HFFc6 (cell line): ENCODE results near the gene ATP6V0A4. TPM values are rescaled to one million over a fixed set of nuclear protein-coding genes. Genes with fewer than 3 reads are reported as not detected.
A peak's percentile ranks its signal among the peaks of the same experiment; 100 is the strongest.
"Not testable (repeated sequence)": the region's sequence is repeated elsewhere in the genome, so short reads cannot be mapped to it uniquely, and the experiment has no call there.

ENCODE experiments used
- DNase-seq: peaks from one replicate; pipeline ENCODE4 v3.0.0-alpha.2; 2018
- H3K27ac Mint-ChIP-seq: 2 replicates; pipeline ENCODE4 v1.8.0; 2020; ENCODE audit warnings: mild to moderate bottlenecking, mixed read lengths
- H3K27me3 Mint-ChIP-seq: 2 replicates; pipeline ENCODE4 v1.8.0; 2021; ENCODE audit warnings: mild to moderate bottlenecking, moderate library complexity, mixed read lengths; ENCODE audit not compliant: insufficient read depth
- H3K36me3 Mint-ChIP-seq: 2 replicates; pipeline ENCODE4 v1.8.0; 2021; ENCODE audit warnings: low read depth, mixed read lengths
- H3K4me1 Mint-ChIP-seq: 2 replicates; pipeline ENCODE4 v1.8.0; 2020; ENCODE audit warnings: low read depth, mixed read lengths
- H3K4me3 Mint-ChIP-seq: 2 replicates; pipeline ENCODE4 v1.8.0; 2020; ENCODE audit warnings: mild to moderate bottlenecking, moderate library complexity, mixed read lengths
- H3K9me3 Mint-ChIP-seq: 2 replicates; pipeline ENCODE4 v1.8.0; 2020; ENCODE audit warnings: mild to moderate bottlenecking, mixed read lengths
- total RNA-seq, 6 experiments: library from RNA; stranded (reverse); fragmentation: NEBNext Ultra II Directional; extraction: Animal tissue kit (Norgen Biotek cat#: 25700); gene quantifications; 2 replicates in 1 of 6; 3 replicates in 5 of 6; pipeline ENCODE4 v1.2.3, GENCODE V29; 2021
- TF ChIP-seq, protein P1 (sequence below): fragments of 200-600 bp; sonication (generic); IDR thresholded peaks from 2 replicates; pipeline ENCODE4 v1.5.0; 2021; ENCODE audit warnings: antibody characterized with exemption, mild to moderate bottlenecking

ATP6V0A4 gene
- total RNA-seq, 6 experiments from 2014 or later: 0.35 to 1.1 (median 0.60) TPM

DNA sequence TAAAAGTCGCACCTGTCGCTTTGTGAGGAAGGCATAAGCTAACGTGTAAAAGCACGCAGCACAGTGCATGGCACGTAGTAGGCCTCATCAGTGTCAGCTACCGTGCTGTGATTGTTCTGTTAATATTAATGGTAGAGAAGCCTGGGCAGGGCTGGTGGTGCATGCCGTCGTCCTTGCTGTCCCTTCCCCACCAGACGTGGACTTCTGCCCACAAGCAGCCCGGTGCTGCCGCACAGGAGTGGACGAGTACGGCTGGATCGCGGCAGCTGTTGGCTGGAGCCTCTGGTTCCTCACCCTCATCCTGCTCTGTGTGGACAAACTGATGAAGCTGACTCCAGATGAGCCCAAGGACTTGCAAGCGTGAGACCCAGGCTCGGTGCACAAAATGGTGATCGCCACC is 4.7 kb upstream of the ATP6V0A4 start:
- H3K27me3 Mint-ChIP-seq: peaks cover 38% of the 10 kb centered on the region
- no peaks in the 10 kb centered on the region for H3K9me3 Mint-ChIP-seq
- TF ChIP-seq, protein P1, sequence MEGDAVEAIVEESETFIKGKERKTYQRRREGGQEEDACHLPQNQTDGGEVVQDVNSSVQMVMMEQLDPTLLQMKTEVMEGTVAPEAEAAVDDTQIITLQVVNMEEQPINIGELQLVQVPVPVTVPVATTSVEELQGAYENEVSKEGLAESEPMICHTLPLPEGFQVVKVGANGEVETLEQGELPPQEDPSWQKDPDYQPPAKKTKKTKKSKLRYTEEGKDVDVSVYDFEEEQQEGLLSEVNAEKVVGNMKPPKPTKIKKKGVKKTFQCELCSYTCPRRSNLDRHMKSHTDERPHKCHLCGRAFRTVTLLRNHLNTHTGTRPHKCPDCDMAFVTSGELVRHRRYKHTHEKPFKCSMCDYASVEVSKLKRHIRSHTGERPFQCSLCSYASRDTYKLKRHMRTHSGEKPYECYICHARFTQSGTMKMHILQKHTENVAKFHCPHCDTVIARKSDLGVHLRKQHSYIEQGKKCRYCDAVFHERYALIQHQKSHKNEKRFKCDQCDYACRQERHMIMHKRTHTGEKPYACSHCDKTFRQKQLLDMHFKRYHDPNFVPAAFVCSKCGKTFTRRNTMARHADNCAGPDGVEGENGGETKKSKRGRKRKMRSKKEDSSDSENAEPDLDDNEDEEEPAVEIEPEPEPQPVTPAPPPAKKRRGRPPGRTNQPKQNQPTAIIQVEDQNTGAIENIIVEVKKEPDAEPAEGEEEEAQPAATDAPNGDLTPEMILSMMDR: no peak
- no peaks in the 10 kb centered on the region for H3K4me1 Mint-ChIP-seq
- no peak overlapping the region for H3K27ac Mint-ChIP-seq
- no peak for DNase-seq
- no peaks in the 10 kb centered on the region for H3K36me3 Mint-ChIP-seq
- no peak overlapping the region for H3K4me3 Mint-ChIP-seq

DNA sequence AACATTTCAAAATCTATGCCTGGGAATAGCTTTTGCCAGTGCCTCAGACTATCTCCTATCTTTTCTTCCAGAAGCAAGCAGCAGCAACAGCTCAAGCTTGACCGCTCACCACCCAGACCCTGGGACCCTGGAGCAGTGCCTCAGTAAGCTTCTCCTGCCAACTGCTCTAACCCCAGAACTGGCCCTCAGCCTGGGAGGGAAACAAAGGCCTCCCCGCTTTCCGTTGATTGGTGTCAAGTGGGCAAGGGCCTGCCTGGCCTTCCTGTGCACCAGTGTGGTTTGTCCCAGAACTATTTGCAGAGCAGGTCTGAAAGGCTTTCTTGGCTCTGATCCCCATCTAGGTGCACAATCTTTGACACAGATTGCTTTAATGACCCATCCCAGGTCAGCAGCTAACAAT is 3.3 kb upstream of the ATP6V0A4 start:
- TF ChIP-seq, protein P1: no peak

DNA sequence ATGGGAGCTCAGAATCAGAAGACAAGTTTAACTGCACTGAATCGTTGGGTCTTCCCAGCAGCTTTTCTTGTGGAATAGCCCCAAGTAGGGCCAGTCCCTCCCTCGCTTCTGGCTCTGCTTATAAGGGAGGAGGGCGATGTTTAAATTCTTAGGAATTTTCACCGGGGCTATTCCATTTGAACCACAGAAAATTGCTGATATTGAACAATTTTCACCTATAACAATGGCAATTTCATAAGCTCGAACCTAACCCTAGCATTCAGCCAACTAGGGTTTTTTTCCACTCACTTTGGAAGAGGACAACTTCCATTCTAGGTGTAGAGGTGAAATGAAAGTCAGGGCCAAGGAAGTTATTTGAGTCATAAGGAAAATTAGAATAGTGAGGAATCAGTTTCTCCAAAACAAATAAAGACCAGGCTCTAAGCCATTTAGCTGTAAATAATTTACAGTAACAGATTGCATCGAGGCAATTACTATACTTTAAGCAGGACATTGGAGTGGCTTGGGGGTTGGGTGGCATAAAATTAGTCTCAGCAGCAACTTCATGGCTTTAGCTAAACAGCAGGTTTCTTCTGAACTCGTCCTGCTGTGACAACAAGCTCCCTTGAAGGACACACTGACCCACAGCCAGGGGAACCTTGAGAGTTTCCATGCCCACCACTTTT is 1.5 kb upstream of the ATP6V0A4 start:
- no peak overlapping the region for H3K4me3 Mint-ChIP-seq
- H3K36me3 Mint-ChIP-seq: no peaks in the 10 kb centered on the region
- no peak for DNase-seq
- peaks cover 28% of the 10 kb centered on the region for H3K27me3 Mint-ChIP-seq
- H3K27ac Mint-ChIP-seq: no peak overlapping the region
- TF ChIP-seq, protein P1: no peak
- no peaks in the 10 kb centered on the region for H3K9me3 Mint-ChIP-seq
- no peaks in the 10 kb centered on the region for H3K4me1 Mint-ChIP-seq

More for the DNA sequence above, 3.3 kb upstream of the ATP6V0A4 start:
- Mint-ChIP-seq H3K36me3 (no peaks in the 10 kb centered on the region), H3K27me3 (peaks cover 42% of the 10 kb centered on the region), H3K9me3 (no peaks in the 10 kb centered on the region), H3K27ac (no peak overlapping the region), H3K4me3 (no peak overlapping the region), H3K4me1 (no peaks in the 10 kb centered on the region)
- no peak for DNase-seq

DNA sequence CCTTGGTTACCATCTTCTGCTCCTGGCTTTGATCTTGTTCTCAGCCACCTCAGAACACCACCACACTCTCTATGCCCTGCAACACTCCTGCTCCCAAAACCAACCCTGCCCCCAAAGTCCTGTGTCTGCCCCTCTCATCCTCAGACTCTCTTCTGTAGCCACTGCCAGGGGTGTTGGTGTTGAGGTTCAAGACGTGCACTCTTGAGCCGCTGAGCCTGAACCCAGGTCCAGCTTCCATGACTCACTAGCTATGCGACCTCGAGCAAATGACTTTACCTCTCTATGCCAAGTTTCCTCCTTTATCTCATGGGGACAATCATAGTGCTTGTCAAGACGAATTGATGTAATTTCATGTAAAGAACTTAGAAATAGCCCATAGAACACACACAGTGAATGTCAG is 840 bp upstream of the ATP6V0A4 start:
- H3K27ac Mint-ChIP-seq: no peak overlapping the region
- H3K36me3 Mint-ChIP-seq: no peaks in the 10 kb centered on the region
- no peaks in the 10 kb centered on the region for H3K4me1 Mint-ChIP-seq
- TF ChIP-seq, protein P1: no peak
- peaks cover 27% of the 10 kb centered on the region for H3K27me3 Mint-ChIP-seq
- H3K9me3 Mint-ChIP-seq: no peaks in the 10 kb centered on the region
- no peak overlapping the region for H3K4me3 Mint-ChIP-seq
- no peak for DNase-seq

DNA sequence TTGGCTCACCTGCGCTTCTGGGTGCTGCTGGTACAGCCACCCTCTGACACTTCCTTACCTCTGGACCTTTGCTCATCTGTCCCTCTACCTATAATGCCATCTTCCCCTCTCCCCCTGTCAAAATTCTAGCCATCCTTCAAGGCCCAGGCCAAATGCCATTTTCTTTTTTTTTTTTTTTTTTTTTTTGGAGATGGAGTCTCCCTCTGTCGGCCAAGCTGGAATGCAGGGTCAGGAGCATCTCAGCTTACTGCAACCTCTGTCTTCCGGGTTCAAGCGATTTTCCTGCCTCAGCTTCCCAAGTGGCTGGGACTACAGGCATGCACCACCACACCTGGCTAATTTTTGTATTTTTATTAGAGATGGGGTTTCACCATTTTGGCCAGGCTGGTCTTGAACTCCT is 950 bp downstream of the ATP6V0A4 start:
- not testable (repeated sequence) for H3K4me1 Mint-ChIP-seq, H3K9me3 Mint-ChIP-seq
- H3K27me3 Mint-ChIP-seq: peaks cover 27% of the 10 kb centered on the region

More for the DNA sequence above, 950 bp downstream of the ATP6V0A4 start:
- TF ChIP-seq, protein P1: peak; percentile 29; the same call in 1 of the 2 replicates
- H3K27ac Mint-ChIP-seq, H3K4me3 Mint-ChIP-seq, DNase-seq, H3K36me3 Mint-ChIP-seq: not testable (repeated sequence)
